Measurements from ENCODE around the gene SEMA3D. TPM values are rescaled to one million over a fixed set of nuclear protein-coding genes. Genes with fewer than 3 reads are reported as not detected.

SEMA3D gene
- total and polyA plus RNA-seq, 9 of the 15 experiments (the other 6 are each of a cell fraction or from before 2014, with no cell fraction given), result 0.01 to 0.10 (median 0.04) TPM; not detected in 1

DNA sequence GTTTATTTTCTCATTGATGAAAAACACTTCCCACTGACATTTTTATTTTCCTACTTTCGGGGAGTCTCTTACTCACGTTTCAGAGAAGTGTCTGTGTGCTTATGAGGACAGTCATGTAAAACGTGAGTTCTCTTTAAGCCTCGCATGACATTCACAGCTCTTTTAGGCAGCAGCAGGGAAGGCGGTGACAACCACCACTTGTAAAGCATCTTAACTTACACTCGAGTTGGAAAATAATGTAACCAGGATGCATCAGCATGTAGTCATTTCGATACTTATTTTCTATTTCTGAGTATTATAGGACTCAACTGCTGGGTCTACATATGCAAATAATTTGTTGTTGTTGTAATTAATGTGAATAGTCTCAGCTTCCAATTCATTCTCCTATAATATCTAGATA is 153.6 kb downstream of the SEMA3D start:
- Histone ChIP-seq H3K9me3 (replicated peaks; ENCODE audit: control insufficient read depth, insufficient read depth, low read depth, low read length) (no peaks in the 10 kb centered on the region), H3K27me3 (ENCODE audit: control insufficient read depth in 2 of 2, insufficient read depth in 2 of 2, low read length in 2 of 2) (no peaks in the 10 kb centered on the region), H2AFZ (ENCODE audit: low read depth, low read length) (no peak overlapping the region), H3K4me1 (replicated peaks in 1 of 2; ENCODE audit: control insufficient read depth in 2 of 2, insufficient read depth in 2 of 2, low read length in 2 of 2) (no peaks in the 10 kb centered on the region), H3K79me2 (ENCODE audit: control insufficient read depth, insufficient read depth, low read length) (no peaks in the 10 kb centered on the region), H3K36me3 (ENCODE audit: control insufficient read depth, insufficient read depth, low read length) (no peaks in the 10 kb centered on the region), H3K9me1 (ENCODE audit: control insufficient read depth, insufficient read depth, low read length) (no peaks in the 10 kb centered on the region), H3K4me3 (no peak overlapping the region), H3K9ac (ENCODE audit: insufficient read depth in 1 of 2, low read depth in 2 of 2, low read length in 2 of 2) (no peak overlapping the region), H3K27ac (ENCODE audit: extremely low read depth, low read depth, low read length) (no peak overlapping the region), H3K4me2 (ENCODE audit: insufficient read depth, low read length) (no peak overlapping the region), H4K20me1 (replicated peaks; ENCODE audit: control insufficient read depth, insufficient read depth, low read length) (no peaks in the 10 kb centered on the region)
- ChIA-PET CTCF (ENCODE audit: low intra/inter-chr PET ratio) (no interaction called here), POLR2A (no interaction called here)
- in situ Hi-C loops (cut with MboI) (loop anchor here (25.0 kb wide), 1 partner anchor 1429 kb away; no protein-coding TSS in a partner anchor), intact Hi-C loops (cut with micrococcal nuclease) (loop anchor here (10.0 kb wide), 1 partner anchor 1782 kb away; no protein-coding TSS in a partner anchor)
- no peak for FAIRE-seq
- no TSS peak for BruUV-seq (replicated peaks)
- no peak for TF ChIP-seq MYNN (IDR thresholded peaks at IDR 0.05)
- no peak for TF ChIP-seq MYNN (CRISPR knock-in tag; IDR thresholded peaks at IDR 0.05)
- no peak for TF ChIP-seq HNRNPK (IDR thresholded peaks at IDR 0.05; ENCODE audit: low read depth, low read length, poor library complexity, severe bottlenecking)
- TF ChIP-seq, protein P1, sequence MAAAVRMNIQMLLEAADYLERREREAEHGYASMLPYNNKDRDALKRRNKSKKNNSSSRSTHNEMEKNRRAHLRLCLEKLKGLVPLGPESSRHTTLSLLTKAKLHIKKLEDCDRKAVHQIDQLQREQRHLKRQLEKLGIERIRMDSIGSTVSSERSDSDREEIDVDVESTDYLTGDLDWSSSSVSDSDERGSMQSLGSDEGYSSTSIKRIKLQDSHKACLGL (CRISPR knock-in tag; IDR thresholded peaks at IDR 0.05; ENCODE audit: borderline replicate concordance, poor library complexity, severe bottlenecking), result no peak
- no peak for TF ChIP-seq RB1 (IDR thresholded peaks at IDR 0.05; ENCODE audit: low read depth)
- TF ChIP-seq CC2D1A (IDR thresholded peaks at IDR 0.05), result no peak
- no peak for TF ChIP-seq PHF8 (IDR thresholded peaks at IDR 0.05; ENCODE audit: borderline replicate concordance, low read length)
- TF ChIP-seq, protein P2, sequence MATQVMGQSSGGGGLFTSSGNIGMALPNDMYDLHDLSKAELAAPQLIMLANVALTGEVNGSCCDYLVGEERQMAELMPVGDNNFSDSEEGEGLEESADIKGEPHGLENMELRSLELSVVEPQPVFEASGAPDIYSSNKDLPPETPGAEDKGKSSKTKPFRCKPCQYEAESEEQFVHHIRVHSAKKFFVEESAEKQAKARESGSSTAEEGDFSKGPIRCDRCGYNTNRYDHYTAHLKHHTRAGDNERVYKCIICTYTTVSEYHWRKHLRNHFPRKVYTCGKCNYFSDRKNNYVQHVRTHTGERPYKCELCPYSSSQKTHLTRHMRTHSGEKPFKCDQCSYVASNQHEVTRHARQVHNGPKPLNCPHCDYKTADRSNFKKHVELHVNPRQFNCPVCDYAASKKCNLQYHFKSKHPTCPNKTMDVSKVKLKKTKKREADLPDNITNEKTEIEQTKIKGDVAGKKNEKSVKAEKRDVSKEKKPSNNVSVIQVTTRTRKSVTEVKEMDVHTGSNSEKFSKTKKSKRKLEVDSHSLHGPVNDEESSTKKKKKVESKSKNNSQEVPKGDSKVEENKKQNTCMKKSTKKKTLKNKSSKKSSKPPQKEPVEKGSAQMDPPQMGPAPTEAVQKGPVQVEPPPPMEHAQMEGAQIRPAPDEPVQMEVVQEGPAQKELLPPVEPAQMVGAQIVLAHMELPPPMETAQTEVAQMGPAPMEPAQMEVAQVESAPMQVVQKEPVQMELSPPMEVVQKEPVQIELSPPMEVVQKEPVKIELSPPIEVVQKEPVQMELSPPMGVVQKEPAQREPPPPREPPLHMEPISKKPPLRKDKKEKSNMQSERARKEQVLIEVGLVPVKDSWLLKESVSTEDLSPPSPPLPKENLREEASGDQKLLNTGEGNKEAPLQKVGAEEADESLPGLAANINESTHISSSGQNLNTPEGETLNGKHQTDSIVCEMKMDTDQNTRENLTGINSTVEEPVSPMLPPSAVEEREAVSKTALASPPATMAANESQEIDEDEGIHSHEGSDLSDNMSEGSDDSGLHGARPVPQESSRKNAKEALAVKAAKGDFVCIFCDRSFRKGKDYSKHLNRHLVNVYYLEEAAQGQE (IDR thresholded peaks at IDR 0.05; ENCODE audit: borderline replicate concordance), result no peak
- TF ChIP-seq, protein P2 (CRISPR knock-in tag; IDR thresholded peaks at IDR 0.05; ENCODE audit: low read depth), result no peak
- no peak for TF ChIP-seq TCFL5 (CRISPR knock-in tag; conservative IDR thresholded peaks at IDR 0.05)
- TF ChIP-seq ZKSCAN8 (CRISPR knock-in tag; IDR thresholded peaks at IDR 0.05), result no peak
- no peak for TF ChIP-seq ZNF445 (CRISPR knock-in tag; IDR thresholded peaks at IDR 0.05; ENCODE audit: low read depth)
- no peak for ATAC-seq
- WGBS (ENCODE audit: insufficient coverage, low coverage, missing lambda C conversion rate), result under 1% methylated on average over 7 of the region's 7 CpGs
- no peak for DNase-seq (ENCODE audit: extremely low read depth in 1 of 4, low spot score in 3 of 4)

All from K562 (cell line).